Measurements from ENCODE around the gene EPS8L3.
A peak's percentile ranks its signal among the peaks of the same experiment; 100 is the strongest.

EPS8L3 gene

GRCh38 chr1:109796484-109797302, 33.0 kb upstream of the EPS8L3 start:
- H3K9me3 ChIP-seq (replicated peaks in 1 of 11) = no peaks in the 10 kb centered on the region
- peak overlapping the region in 10 of 11 experiments; percentile 1 to 96 (median 94); a peak in 19 of 22 replicates for H3K27ac ChIP-seq
- no peak for TF ChIP-seq Cebpa-rat (IDR thresholded peaks at IDR 0.05)
- H3K27me3 ChIP-seq = no peaks in the 10 kb centered on the region
- H4K20me1 ChIP-seq = no peaks in the 10 kb centered on the region
- peak overlapping the region; percentile 11 to 95 (median 85); a peak in 21 of 22 replicates for H3K4me2 ChIP-seq
- no peak overlapping the region for H3K4me3 ChIP-seq
- H3K9ac ChIP-seq = peak overlapping the region in 10 of 11 experiments; percentile 29 to 83 (median 76); a peak in 18 of 22 replicates
- peaks cover 63 to 99% (median 89%) of the 10 kb centered on the region in 10 experiments for H3K4me1 ChIP-seq
- no peaks in the 10 kb centered on the region for H3K36me3 ChIP-seq

- no peaks in the 10 kb centered on the region for H3K36me3 ChIP-seq
- H3K4me2 ChIP-seq = peak overlapping the region; percentile 30 to 96 (median 85)
- no peaks in the 10 kb centered on the region for H3K27me3 ChIP-seq
- peak overlapping the region in 9 of 11 experiments; percentile 10 to 85 (median 73); a peak in 13 of 22 replicates for H3K9ac ChIP-seq
- H3K4me1 ChIP-seq = peaks cover 85 to 100% (median 100%) of the 10 kb centered on the region in 10 experiments
- H3K27ac ChIP-seq = peak overlapping the region in 9 of 11 experiments; percentile 80 to 96 (median 94); a peak in 19 of 22 replicates
- TF ChIP-seq Cebpa-rat (IDR thresholded peaks at IDR 0.05) = no peak
- no peak overlapping the region for H3K4me3 ChIP-seq
- H3K9me3 ChIP-seq (replicated peaks in 1 of 11) = no peaks in the 10 kb centered on the region
- H4K20me1 ChIP-seq = no peaks in the 10 kb centered on the region
These were observed 30.8 kb upstream of the EPS8L3 start for GRCh38 chr1:109794319-109795132.

- peak overlapping the region in 5 of 10 experiments; percentile 7 to 56 (median 49); a peak in 8 of 20 replicates for H3K4me3 ChIP-seq
- H3K4me2 ChIP-seq = peak overlapping the region; percentile 70 to 96 (median 85)
- peaks cover 88 to 100% (median 100%) of the 10 kb centered on the region in 10 experiments for H3K4me1 ChIP-seq
- H4K20me1 ChIP-seq = no peaks in the 10 kb centered on the region
- TF ChIP-seq Cebpa-rat (IDR thresholded peaks at IDR 0.05) = peak in 1 of 11 experiments; percentile 42; a peak in 1 of 22 replicates
- peak overlapping the region in 10 of 11 experiments; percentile 72 to 96 (median 94); a peak in 20 of 22 replicates for H3K27ac ChIP-seq
- H3K9me3 ChIP-seq (replicated peaks in 1 of 11) = no peaks in the 10 kb centered on the region
- H3K27me3 ChIP-seq = no peaks in the 10 kb centered on the region
- H3K9ac ChIP-seq = peak overlapping the region in 10 of 11 experiments; percentile 15 to 85 (median 81); a peak in 19 of 22 replicates
- H3K36me3 ChIP-seq = no peaks in the 10 kb centered on the region
These were observed 30.0 kb upstream of the EPS8L3 start for GRCh38 chr1:109793486-109794318.

GRCh38 chr1:109793089-109793485, 29.4 kb upstream of the EPS8L3 start:
- Histone ChIP-seq H3K27ac (peak overlapping the region in 10 of 11 experiments; percentile 72 to 96 (median 94); a peak in 20 of 22 replicates), H3K4me2 (peak overlapping the region; percentile 70 to 96 (median 85))

GRCh38 chr1:109792056-109792831, 28.5 kb upstream of the EPS8L3 start:
- Histone ChIP-seq H3K4me3 (peak overlapping the region in 6 of 10 experiments; percentile 15 to 56 (median 48); a peak in 9 of 20 replicates), H3K27ac (peak overlapping the region in 10 of 11 experiments; percentile 72 to 96 (median 94); a peak in 19 of 22 replicates), H3K4me1 (peaks cover 81 to 100% (median 95%) of the 10 kb centered on the region in 10 experiments), H3K27me3 (no peaks in the 10 kb centered on the region), H3K36me3 (no peaks in the 10 kb centered on the region), H4K20me1 (no peaks in the 10 kb centered on the region), H3K9me3 (replicated peaks in 1 of 11) (no peaks in the 10 kb centered on the region), H3K9ac (peak overlapping the region; percentile 52 to 85 (median 81); a peak in 20 of 22 replicates), H3K4me2 (peak overlapping the region; percentile 70 to 96 (median 85))
- no peak for TF ChIP-seq Cebpa-rat (IDR thresholded peaks at IDR 0.05)

More at GRCh38 chr1:109793089-109793485, 29.4 kb upstream of the EPS8L3 start:
- Histone ChIP-seq H4K20me1 (no peaks in the 10 kb centered on the region), H3K4me3 (peak overlapping the region in 5 of 10 experiments; percentile 7 to 56 (median 49); a peak in 6 of 20 replicates), H3K9ac (peak overlapping the region in 10 of 11 experiments; percentile 15 to 85 (median 81); a peak in 19 of 22 replicates), H3K36me3 (no peaks in the 10 kb centered on the region), H3K27me3 (no peaks in the 10 kb centered on the region), H3K4me1 (peaks cover 90 to 100% (median 100%) of the 10 kb centered on the region in 10 experiments), H3K9me3 (replicated peaks in 1 of 11) (no peaks in the 10 kb centered on the region)
- TF ChIP-seq Cebpa-rat (IDR thresholded peaks at IDR 0.05) = 0 out of 22 replicates have a peak, but pooled peaks of 1 of the 11 experiments have one; percentile 20

GRCh38 chr1:109791495-109792043, 27.8 kb upstream of the EPS8L3 start:
- H3K4me2 ChIP-seq = peak overlapping the region; percentile 70 to 96 (median 85)
- H3K27ac ChIP-seq = peak overlapping the region; percentile 53 to 96 (median 93); a peak in 21 of 22 replicates
- no peaks in the 10 kb centered on the region for H3K27me3 ChIP-seq
- H3K4me3 ChIP-seq = peak overlapping the region in 6 of 10 experiments; percentile 15 to 56 (median 48); a peak in 10 of 20 replicates
- H3K36me3 ChIP-seq = no peaks in the 10 kb centered on the region
- H3K9me3 ChIP-seq (replicated peaks in 1 of 11) = no peaks in the 10 kb centered on the region
- H3K4me1 ChIP-seq = peaks cover 74 to 100% (median 92%) of the 10 kb centered on the region in 10 experiments
- H4K20me1 ChIP-seq = no peaks in the 10 kb centered on the region
- peak overlapping the region; percentile 52 to 85 (median 81); a peak in 21 of 22 replicates for H3K9ac ChIP-seq
- no peak for TF ChIP-seq Cebpa-rat (IDR thresholded peaks at IDR 0.05)
